ENCODE measurements around the gene HAPSTR1. TPM values are rescaled to one million over a fixed set of nuclear protein-coding genes. Genes with fewer than 3 reads are reported as not detected.

The HAPSTR1 gene
- total and polyA plus RNA-seq, 2 donors (not counting 3 experiments of a cell fraction or from before 2014, with no cell fraction given): 15.7 to 63.7 TPM

- H3K4me1 ChIP-seq (ENCODE audit: control insufficient read depth, extremely low read depth, insufficient read depth, low read length): peaks cover 35% of the 10 kb centered on the region
- POLR2A ChIA-PET: interaction anchor here (1.7 kb wide), 1 partner anchor 12 kb away, joined by 5 read pairs; no protein-coding TSS in a partner anchor
Observed at GRCh38 chr16:9098377-9099090, 7.1 kb downstream of the HAPSTR1 start.

More at GRCh38 chr16:9098377-9099090, 7.1 kb downstream of the HAPSTR1 start:
- Histone ChIP-seq H3K9ac (replicated peaks; ENCODE audit: extremely low read depth, insufficient read depth, low read length) (no peak overlapping the region), H3K27ac (ENCODE audit: insufficient read depth, low read depth, low read length) (no peak overlapping the region), H4K20me1 (replicated peaks; ENCODE audit: control insufficient read depth, extremely low read depth, insufficient read depth, low read length) (peaks cover 46% of the 10 kb centered on the region), H3K27me3 (ENCODE audit: control insufficient read depth in 2 of 2, insufficient read depth in 2 of 2, low read length in 2 of 2) (no peaks in the 10 kb centered on the region), H3K9me1 (replicated peaks; ENCODE audit: control insufficient read depth, extremely low read depth, insufficient read depth, low read length) (no peaks in the 10 kb centered on the region), H3K36me3 (ENCODE audit: control insufficient read depth in 2 of 2, extremely low read depth in 1 of 2, insufficient read depth in 2 of 2, low read length in 2 of 2) (peaks cover 16 to 37% of the 10 kb centered on the region in 2 experiments), H3K79me2 (ENCODE audit: control insufficient read depth, insufficient read depth, low read length) (peaks cover 100% of the 10 kb centered on the region), H3K9me3 (replicated peaks; ENCODE audit: control insufficient read depth, insufficient read depth, low read length) (no peaks in the 10 kb centered on the region), H3K4me2 (ENCODE audit: insufficient read depth, low read length) (no peak overlapping the region), H2AFZ (ENCODE audit: low read depth, low read length) (no peak overlapping the region), H3K4me3 (replicated peaks in 1 of 3; ENCODE audit: insufficient read depth in 1 of 3, low read depth in 1 of 3, low read length in 3 of 3) (no peak overlapping the region)
- DNase-seq (ENCODE audit: low read depth, low spot score): no peak
- CTCF ChIA-PET: interaction anchor here (2.5 kb wide), 1 partner anchor 90 kb away, joined by 7 read pairs; no protein-coding TSS in a partner anchor
- FAIRE-seq: no peak
- TF ChIP-seq EZH2 (IDR thresholded peaks at IDR 0.05; ENCODE audit: borderline replicate concordance, low read depth, low read length, severe bottlenecking) (no peak), GATA2 (IDR thresholded peaks at IDR 0.05; ENCODE audit: insufficient read depth, insufficient read length, low read depth, low read length) (no peak), MYC (IDR thresholded peaks at IDR 0.05; ENCODE audit: low read depth, low read length) (no peak), POLR2A (IDR thresholded peaks at IDR 0.05; ENCODE audit: low read depth, low read length) (no peak), POLR2AphosphoS5 (IDR thresholded peaks at IDR 0.05; ENCODE audit: insufficient read depth, low read depth, low read length) (no peak), JUN (IDR thresholded peaks at IDR 0.05; ENCODE audit: borderline replicate concordance, insufficient read depth, insufficient read length, low read depth) (no peak), FOS (IDR thresholded peaks at IDR 0.05; ENCODE audit: borderline replicate concordance, insufficient read depth, low read length) (no peak)
- TF ChIP-seq, protein P1, sequence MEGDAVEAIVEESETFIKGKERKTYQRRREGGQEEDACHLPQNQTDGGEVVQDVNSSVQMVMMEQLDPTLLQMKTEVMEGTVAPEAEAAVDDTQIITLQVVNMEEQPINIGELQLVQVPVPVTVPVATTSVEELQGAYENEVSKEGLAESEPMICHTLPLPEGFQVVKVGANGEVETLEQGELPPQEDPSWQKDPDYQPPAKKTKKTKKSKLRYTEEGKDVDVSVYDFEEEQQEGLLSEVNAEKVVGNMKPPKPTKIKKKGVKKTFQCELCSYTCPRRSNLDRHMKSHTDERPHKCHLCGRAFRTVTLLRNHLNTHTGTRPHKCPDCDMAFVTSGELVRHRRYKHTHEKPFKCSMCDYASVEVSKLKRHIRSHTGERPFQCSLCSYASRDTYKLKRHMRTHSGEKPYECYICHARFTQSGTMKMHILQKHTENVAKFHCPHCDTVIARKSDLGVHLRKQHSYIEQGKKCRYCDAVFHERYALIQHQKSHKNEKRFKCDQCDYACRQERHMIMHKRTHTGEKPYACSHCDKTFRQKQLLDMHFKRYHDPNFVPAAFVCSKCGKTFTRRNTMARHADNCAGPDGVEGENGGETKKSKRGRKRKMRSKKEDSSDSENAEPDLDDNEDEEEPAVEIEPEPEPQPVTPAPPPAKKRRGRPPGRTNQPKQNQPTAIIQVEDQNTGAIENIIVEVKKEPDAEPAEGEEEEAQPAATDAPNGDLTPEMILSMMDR (IDR thresholded peaks at IDR 0.05; ENCODE audit: extremely low read depth in 1 of 2, insufficient read depth in 1 of 2, low read depth in 1 of 2, low read length in 2 of 2): no peak
- TF ChIP-seq, protein P2, sequence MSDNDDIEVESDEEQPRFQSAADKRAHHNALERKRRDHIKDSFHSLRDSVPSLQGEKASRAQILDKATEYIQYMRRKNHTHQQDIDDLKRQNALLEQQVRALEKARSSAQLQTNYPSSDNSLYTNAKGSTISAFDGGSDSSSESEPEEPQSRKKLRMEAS (IDR thresholded peaks at IDR 0.05; ENCODE audit: insufficient read depth, insufficient read length): no peak
- dilution Hi-C loops (cut with MboI; ENCODE audit: extremely low pct_ligation_motif_present, low sequenced_read_pairs): no loop called here
- no TSS peak for BruUV-seq (replicated peaks)
- intact Hi-C loops (cut with micrococcal nuclease): no loop called here
